ENCODE measurements around the gene GRM8.

Gene GRM8

DNA sequence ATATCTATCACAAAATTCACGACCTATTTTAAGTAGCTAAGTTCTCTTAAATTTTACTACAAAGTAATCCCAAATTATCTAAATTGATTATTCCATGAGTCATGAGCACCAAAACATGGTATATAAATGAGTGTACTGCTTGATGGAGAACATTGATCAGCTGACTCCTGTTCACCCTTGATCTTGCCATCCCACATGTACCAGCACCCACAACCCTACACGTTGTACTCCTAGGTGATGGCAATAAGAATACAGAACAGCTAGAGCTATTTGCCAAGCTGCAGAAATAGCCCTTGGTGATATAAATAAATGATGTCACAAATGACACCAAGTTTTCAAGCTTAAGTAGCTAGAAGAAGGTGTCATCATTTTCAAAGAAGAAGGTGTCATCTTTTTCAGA is 235.5 kb downstream of the GRM8 start:
- TF ChIP-seq ZFX (IDR thresholded peaks at IDR 0.05), result no peak
- TF ChIP-seq, protein P1, sequence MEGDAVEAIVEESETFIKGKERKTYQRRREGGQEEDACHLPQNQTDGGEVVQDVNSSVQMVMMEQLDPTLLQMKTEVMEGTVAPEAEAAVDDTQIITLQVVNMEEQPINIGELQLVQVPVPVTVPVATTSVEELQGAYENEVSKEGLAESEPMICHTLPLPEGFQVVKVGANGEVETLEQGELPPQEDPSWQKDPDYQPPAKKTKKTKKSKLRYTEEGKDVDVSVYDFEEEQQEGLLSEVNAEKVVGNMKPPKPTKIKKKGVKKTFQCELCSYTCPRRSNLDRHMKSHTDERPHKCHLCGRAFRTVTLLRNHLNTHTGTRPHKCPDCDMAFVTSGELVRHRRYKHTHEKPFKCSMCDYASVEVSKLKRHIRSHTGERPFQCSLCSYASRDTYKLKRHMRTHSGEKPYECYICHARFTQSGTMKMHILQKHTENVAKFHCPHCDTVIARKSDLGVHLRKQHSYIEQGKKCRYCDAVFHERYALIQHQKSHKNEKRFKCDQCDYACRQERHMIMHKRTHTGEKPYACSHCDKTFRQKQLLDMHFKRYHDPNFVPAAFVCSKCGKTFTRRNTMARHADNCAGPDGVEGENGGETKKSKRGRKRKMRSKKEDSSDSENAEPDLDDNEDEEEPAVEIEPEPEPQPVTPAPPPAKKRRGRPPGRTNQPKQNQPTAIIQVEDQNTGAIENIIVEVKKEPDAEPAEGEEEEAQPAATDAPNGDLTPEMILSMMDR (conservative IDR thresholded peaks at IDR 0.05), result no peak
- H3K27ac ChIP-seq, result no peak overlapping the region

DNA sequence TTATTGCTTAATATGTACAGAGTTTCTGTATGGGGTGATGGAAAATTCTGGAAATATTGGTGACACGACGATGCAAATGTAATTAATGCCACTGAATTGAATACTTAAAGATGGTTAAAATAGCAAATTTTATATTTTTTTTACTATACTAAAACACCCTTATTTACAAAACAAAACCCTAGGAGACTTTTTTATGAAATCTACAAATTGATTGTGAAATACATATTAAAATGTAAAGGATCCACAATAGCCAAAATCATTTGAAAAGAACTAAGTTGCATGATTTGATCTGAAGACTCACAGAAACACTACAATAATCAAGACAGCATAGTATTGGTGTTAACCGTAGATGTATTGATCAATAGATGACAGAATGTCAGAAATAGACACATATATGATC is 252.0 kb downstream of the GRM8 start:
- TF ChIP-seq, protein P1 (conservative IDR thresholded peaks at IDR 0.05), result no peak
- no peak for TF ChIP-seq ZFX (IDR thresholded peaks at IDR 0.05)
- no peak overlapping the region for H3K27ac ChIP-seq

DNA sequence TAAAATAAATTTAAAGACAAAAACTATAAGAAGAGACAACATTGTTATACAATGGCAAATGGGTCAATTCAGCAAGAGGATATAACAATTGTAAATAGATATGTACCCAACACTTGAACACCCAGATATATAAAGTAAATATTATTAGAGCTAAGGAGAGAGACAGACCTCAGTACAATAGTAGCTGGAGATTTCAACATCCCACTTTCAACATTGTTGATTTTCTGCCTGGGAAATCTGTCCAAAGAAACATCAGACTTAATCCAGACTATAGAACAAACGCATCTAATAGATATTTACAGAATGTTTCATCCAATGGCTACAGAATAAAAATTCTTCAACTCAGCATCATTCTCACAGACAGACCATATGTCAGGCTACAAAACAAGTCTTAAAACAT is 256.1 kb downstream of the GRM8 start:
- TF ChIP-seq, protein P1 (conservative IDR thresholded peaks at IDR 0.05), result no peak
- TF ChIP-seq ZFX (IDR thresholded peaks at IDR 0.05), result no peak
- H3K27ac ChIP-seq, result no peak overlapping the region

DNA sequence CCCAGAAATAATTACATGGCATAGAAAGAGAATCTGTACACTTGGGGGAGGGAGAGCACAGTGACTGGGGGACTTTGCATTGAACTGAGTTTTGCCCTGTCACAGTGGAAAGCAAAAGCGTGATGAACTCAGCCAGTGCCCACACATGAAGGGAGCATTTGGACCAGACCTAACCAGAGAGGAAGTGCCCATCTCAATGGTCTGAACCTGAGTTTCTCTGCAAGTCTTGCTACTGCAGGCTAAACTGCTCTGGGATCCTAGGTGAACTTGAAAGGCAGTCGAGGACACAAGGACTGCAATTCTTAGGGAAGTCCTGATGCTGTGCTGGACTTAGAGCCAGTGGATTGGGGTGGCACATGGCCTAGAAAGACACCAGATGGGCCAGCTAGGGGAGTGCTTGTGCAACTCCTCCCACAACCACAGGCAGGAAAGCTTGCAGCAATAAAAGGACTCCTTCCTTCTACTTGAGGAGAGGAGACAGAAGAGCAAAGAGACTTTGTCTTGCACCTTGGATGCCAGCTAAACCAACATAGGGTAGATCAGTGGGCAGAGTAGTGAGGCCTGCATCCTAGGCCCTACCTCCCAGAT is 259.0 kb downstream of the GRM8 start:
- no peak overlapping the region for H3K27ac ChIP-seq
- no peak for TF ChIP-seq ZFX (IDR thresholded peaks at IDR 0.05)
- TF ChIP-seq, protein P1 (conservative IDR thresholded peaks at IDR 0.05), result no peak

DNA sequence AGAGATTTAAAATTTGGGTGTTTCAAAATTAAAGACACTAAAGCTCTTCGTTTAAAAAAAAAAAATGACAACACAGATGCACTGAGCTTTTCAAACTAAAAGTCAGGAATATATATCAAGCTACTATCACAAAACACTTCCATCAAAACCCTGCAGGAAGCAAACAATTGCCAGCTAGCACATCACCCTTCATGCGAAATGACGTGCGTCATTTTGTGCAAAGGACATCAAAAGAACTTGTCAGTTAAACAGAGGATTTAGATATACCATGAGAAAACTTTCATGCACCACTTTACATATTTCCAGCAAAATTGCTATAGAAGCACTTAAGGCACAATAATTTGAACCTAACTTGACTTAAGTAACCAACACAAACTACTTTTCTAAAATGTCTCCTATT is 264.7 kb downstream of the GRM8 start:
- TF ChIP-seq ZFX (IDR thresholded peaks at IDR 0.05), result no peak
- TF ChIP-seq, protein P1 (conservative IDR thresholded peaks at IDR 0.05), result no peak
- H3K27ac ChIP-seq, result no peak overlapping the region

DNA sequence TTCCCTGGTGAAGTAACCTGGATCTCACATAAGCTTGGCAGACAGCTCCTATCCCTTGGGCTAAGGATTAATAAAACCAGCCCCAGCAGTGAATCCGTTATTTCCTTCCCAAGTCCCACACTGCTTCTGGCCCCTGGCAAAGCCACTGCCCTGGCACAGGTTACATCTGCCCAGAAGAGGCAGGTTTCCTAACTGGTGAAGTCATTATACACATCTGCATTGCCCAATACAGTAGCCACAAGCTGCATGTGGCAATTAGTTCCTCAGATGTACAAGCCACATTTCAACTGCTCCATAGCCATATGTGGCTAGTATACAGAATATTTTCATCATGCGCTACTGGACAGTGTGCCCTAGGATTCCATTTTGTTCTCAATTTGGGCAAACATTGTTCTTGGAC is 273.0 kb downstream of the GRM8 start:
- no peak overlapping the region for H3K27ac ChIP-seq
- TF ChIP-seq ZFX (IDR thresholded peaks at IDR 0.05), result no peak
- TF ChIP-seq, protein P1 (conservative IDR thresholded peaks at IDR 0.05), result no peak

DNA sequence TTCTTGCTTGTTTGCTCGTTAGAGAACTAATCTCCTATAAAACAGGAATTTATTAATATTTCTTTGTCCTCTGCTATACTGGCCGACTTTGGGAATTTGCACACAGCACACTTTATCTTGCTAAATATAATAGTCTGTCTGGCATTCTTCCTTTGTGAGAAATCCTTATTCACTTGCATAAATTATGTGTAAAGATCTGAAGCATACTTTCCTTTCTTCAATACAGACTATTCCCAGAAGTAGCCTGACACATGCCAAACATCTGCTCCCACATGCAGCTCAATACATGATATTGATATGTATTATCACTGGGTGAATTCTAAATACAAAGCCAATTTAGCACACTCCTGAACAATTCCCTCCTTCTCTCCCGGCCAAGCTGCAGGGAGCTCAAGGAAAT is 273.9 kb downstream of the GRM8 start:
- no peak overlapping the region for H3K27ac ChIP-seq
- TF ChIP-seq, protein P1 (conservative IDR thresholded peaks at IDR 0.05), result no peak
- no peak for TF ChIP-seq ZFX (IDR thresholded peaks at IDR 0.05)
